Activated CD4-positive, alpha-beta T cell treated with anti-CD3 and anti-CD28 coated beads, Interleukin-2, Interleukin-4, amounts not matched to agents 100 ng/mL and 50 ng/mL, durations not matched to agents 16 hours and 8 hours (primary cell): Measurements from ENCODE around the gene ADCY5.
"Not testable (repeated sequence)": the region's sequence is repeated elsewhere in the genome, so short reads cannot be mapped to it uniquely, and the experiment has no call there.

Source experiments
- DNase-seq: peaks from one replicate; pipeline ENCODE4 v3.0.0-alpha.2; 2020; ENCODE audit warnings: low spot score

ADCY5 gene

GRCh38 chr3:123256256-123256655 lies 192.6 kb downstream of the ADCY5 start:
- DNase-seq, result no peak

- no peak for DNase-seq
These were observed 202.0 kb downstream of the ADCY5 start for GRCh38 chr3:123246866-123247265.

- DNase-seq, result no peak
These were observed 204.8 kb downstream of the ADCY5 start for GRCh38 chr3:123244128-123244527.

- DNase-seq, result no peak
These were observed 209.1 kb downstream of the ADCY5 start for GRCh38 chr3:123239756-123240155.

GRCh38 chr3:123239186-123239585 lies 209.7 kb downstream of the ADCY5 start:
- not testable (repeated sequence) for DNase-seq

- DNase-seq, result no peak
These were observed 212.0 kb downstream of the ADCY5 start for GRCh38 chr3:123236902-123237301.
